Measurements from ENCODE around the gene SRGAP1.

SRGAP1 gene

GRCh38 chr12:63958876-63959580 is 114.5 kb downstream of the SRGAP1 start:
- in situ Hi-C loops (cut with HindIII; ENCODE audit: low pct_ligation_motif_present, low sequenced_read_pairs) = no loop called here
- no peaks in the 10 kb centered on the region for H3K36me3 ChIP-seq (replicated peaks)
- no peaks in the 10 kb centered on the region for H3K27me3 ChIP-seq (replicated peaks)
- no peak for DNase-seq
- no peak overlapping the region for H3K4me3 ChIP-seq (ENCODE audit: low read depth, low read length)
- TF ChIP-seq, protein P1, sequence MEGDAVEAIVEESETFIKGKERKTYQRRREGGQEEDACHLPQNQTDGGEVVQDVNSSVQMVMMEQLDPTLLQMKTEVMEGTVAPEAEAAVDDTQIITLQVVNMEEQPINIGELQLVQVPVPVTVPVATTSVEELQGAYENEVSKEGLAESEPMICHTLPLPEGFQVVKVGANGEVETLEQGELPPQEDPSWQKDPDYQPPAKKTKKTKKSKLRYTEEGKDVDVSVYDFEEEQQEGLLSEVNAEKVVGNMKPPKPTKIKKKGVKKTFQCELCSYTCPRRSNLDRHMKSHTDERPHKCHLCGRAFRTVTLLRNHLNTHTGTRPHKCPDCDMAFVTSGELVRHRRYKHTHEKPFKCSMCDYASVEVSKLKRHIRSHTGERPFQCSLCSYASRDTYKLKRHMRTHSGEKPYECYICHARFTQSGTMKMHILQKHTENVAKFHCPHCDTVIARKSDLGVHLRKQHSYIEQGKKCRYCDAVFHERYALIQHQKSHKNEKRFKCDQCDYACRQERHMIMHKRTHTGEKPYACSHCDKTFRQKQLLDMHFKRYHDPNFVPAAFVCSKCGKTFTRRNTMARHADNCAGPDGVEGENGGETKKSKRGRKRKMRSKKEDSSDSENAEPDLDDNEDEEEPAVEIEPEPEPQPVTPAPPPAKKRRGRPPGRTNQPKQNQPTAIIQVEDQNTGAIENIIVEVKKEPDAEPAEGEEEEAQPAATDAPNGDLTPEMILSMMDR (IDR thresholded peaks at IDR 0.05; ENCODE audit: low read depth, low read length, missing control alignments) = no peak
- no peak overlapping the region for H3K27ac ChIP-seq

DNA sequence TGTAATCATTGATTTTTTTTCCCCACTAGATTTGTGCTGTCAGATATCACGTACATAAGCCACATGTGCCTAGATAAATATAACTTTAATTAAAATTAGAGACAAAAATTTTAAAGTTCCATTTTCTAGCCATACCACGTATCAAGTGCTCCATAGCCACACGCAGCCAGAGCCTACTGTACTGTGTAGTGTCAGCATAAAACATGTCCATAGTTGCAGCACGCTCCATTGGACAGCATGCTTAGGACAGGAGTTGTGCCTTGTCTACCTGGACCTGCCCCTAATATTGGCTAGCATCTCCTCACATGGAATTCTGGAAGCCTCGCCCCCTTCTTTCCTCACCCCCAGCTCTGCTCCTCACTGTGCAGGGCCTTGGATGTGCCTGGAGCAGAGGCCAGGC is 116.5 kb downstream of the SRGAP1 start:
- no peak for DNase-seq
- no peak overlapping the region for H3K4me3 ChIP-seq (ENCODE audit: low read depth, low read length)
- TF ChIP-seq, protein P1 (IDR thresholded peaks at IDR 0.05; ENCODE audit: low read depth, low read length, missing control alignments) = no peak
- H3K36me3 ChIP-seq (replicated peaks) = no peaks in the 10 kb centered on the region
- in situ Hi-C loops (cut with HindIII; ENCODE audit: low pct_ligation_motif_present, low sequenced_read_pairs) = no loop called here
- H3K27me3 ChIP-seq (replicated peaks) = no peaks in the 10 kb centered on the region
- H3K27ac ChIP-seq = no peak overlapping the region

DNA sequence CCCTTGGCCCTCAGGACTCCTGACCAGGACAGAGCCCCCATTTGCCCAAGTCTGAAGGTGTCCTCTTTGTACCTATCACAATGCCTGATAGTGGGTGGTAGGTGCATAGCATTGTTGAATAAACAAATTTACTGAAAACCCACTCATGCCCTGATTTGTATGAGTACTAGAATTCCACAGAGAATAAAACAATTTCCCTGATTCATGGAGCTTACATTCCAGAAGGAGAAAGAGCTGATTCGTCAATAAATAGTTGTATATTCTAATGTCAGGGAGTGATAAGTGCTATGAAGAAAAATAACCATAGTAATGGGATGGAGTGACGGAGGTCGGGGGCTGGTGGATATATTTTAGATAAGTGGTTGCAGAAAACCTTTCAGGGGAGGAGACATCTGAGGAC is 117.0 kb downstream of the SRGAP1 start:
- H3K27ac ChIP-seq = no peak overlapping the region
- no peaks in the 10 kb centered on the region for H3K27me3 ChIP-seq (replicated peaks)
- H3K4me3 ChIP-seq (ENCODE audit: low read depth, low read length) = no peak overlapping the region
- in situ Hi-C loops (cut with HindIII; ENCODE audit: low pct_ligation_motif_present, low sequenced_read_pairs) = no loop called here
- TF ChIP-seq, protein P1 (IDR thresholded peaks at IDR 0.05; ENCODE audit: low read depth, low read length, missing control alignments) = no peak
- H3K36me3 ChIP-seq (replicated peaks) = no peaks in the 10 kb centered on the region
- no peak for DNase-seq

- in situ Hi-C loops (cut with HindIII; ENCODE audit: low pct_ligation_motif_present, low sequenced_read_pairs) = no loop called here
- TF ChIP-seq, protein P1 (IDR thresholded peaks at IDR 0.05; ENCODE audit: low read depth, low read length, missing control alignments) = no peak
- H3K36me3 ChIP-seq (replicated peaks) = no peaks in the 10 kb centered on the region
- no peak for DNase-seq
- no peak overlapping the region for H3K27ac ChIP-seq
- H3K4me3 ChIP-seq (ENCODE audit: low read depth, low read length) = no peak overlapping the region
- H3K27me3 ChIP-seq (replicated peaks) = no peaks in the 10 kb centered on the region
Measured at GRCh38 chr12:63963868-63964267, 119.4 kb downstream of the SRGAP1 start.

DNA sequence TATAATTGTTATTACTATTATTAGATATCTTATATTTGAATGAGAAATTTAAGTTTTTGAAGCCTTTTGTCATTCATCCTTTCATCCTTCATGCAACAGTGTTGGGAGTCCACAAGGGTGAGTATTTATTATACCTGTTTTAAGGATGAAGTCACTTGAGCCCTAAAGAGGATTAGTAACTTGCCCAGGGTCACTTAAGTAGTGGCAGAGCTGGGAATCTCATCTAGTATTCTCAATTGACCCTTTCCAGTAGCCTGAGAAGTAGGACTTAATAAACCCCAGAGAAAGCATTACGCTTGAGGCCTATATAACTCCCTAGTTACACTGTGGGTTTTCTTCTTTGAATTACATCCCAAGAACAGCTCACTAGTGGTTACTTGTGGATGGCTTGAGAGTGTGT is 119.8 kb downstream of the SRGAP1 start:
- Histone ChIP-seq H3K27me3 (replicated peaks) (no peaks in the 10 kb centered on the region), H3K4me3 (ENCODE audit: low read depth, low read length) (no peak overlapping the region), H3K27ac (no peak overlapping the region), H3K36me3 (replicated peaks) (no peaks in the 10 kb centered on the region)
- DNase-seq = no peak
- in situ Hi-C loops (cut with HindIII; ENCODE audit: low pct_ligation_motif_present, low sequenced_read_pairs) = no loop called here
- TF ChIP-seq, protein P1 (IDR thresholded peaks at IDR 0.05; ENCODE audit: low read depth, low read length, missing control alignments) = no peak
